LNCAP (cell line): ENCODE results near the gene DDX5.

Experiments used
- CTCF ChIP-seq: fragments of 450-650 bp; IDR thresholded peaks from 2 replicates; pipeline ENCODE4 v1.5.1; 2017; ENCODE audit warnings: mild to moderate bottlenecking

The DDX5 gene

DNA sequence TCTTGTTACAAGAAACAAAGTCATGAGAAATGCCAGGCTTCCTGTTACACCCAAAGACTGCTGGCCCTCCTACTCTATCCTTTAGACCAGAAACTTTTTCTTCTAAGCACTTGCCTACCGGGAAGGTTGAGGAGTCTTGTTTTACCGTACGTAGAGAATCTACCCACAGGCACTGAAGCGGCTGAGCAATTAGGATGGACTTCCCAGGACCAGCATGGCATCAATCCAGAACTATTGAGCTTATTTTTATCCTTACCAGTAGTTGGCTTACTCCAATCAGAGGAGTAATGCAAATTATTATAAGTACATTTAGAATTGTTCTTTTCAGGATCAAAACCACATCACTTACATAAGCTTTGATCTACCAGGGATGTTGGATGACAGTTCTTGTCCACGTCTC, 26.3 kb upstream of the DDX5 start:
- no peak for TF ChIP-seq CTCF

DNA sequence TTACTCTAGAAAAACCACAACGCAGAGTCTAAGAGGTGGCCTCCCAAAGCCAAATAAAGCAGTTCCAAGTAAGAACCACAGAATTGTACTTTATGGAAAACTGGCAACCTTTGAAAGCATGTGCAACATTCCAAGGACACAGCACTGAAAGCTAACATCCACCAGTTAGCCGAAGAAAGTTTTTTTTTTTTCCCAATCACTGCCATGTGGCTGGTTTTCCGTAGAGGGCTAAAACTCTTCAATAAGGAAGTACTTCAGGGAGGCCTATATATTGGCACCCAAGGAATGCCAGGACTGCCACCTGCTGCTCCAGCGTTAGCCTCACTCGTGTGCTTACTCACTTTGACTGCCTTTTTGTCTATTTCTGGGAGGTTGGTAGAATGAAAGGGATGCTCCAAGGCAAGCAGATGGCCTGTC, 25.9 kb upstream of the DDX5 start:
- no peak for TF ChIP-seq CTCF

- TF ChIP-seq CTCF, result no peak
Measured at GRCh38 chr17:64529221-64529620, 23.1 kb upstream of the DDX5 start.

GRCh38 chr17:64527914-64528313, 21.8 kb upstream of the DDX5 start:
- no peak for TF ChIP-seq CTCF

- no peak for TF ChIP-seq CTCF
Measured at GRCh38 chr17:64520359-64520758, 14.3 kb upstream of the DDX5 start.

- no peak for TF ChIP-seq CTCF
Measured at GRCh38 chr17:64519601-64520000, 13.5 kb upstream of the DDX5 start.

DNA sequence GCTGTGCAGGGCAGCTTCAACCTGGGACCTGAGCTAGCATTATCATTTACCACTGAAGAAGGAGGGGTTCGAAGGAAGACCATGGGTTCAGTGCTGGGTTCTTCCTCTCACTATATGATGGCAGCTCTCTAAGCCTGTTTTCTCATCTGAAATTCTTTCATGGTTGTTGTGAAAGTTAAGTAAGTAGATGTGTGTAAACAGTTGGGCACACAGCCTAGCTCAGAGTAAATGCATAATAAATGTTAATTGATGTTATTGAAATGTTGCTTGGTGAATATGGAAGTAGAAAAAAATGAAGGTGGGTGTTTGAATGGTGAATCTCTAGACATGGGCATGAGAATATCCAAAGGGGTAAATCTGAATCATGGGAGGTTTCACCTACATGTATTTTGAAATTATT, 9.7 kb upstream of the DDX5 start:
- no peak for TF ChIP-seq CTCF

DNA sequence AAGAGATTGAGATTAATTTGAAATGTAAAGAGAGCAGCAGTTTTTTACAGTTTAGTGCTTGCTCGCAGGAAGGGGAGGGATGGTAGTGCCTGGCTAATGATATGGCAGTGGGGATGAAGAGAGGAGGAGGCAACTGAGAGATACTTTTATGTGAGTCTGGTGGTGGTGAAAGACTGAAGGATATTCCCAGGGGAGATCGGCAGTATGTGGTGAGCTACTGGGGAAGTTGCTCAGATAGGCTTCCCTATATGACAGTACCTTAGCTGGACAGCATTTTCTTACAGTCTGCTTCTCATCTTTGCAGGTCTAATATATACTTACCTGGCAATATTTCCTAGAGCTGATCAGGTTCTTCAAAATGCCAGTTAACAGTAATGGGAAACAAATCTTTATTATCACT, 9.3 kb upstream of the DDX5 start:
- TF ChIP-seq CTCF, result no peak
